H1 (cell line): Measurements from ENCODE around the gene CDR2. TPM values are rescaled to one million over a fixed set of nuclear protein-coding genes. Genes with fewer than 3 reads are reported as not detected.

Experiments
- CTCF ChIA-PET: fragments of 300-600 bp; sonication (Branson Sonifier 250); formaldehyde crosslinking; loops from one replicate; lab custom pipeline; 2021; ENCODE audit not compliant: partially characterized antibody; lab: Charles Lee
- POLR2A ChIA-PET: fragments of 300-600 bp; sonication (Branson Sonifier 250); formaldehyde crosslinking; loops from one replicate; lab custom pipeline; 2021; ENCODE audit warnings: inconsistent platforms; ENCODE audit not compliant: partially characterized antibody; lab: Charles Lee
- DNase-seq, 2 experiments: peaks; one replicate each; pipeline versions ENCODE4 v3.0.0 to v3.0.0-alpha.2; 2010 to 2022; ENCODE audit warnings: low spot score in 2 of 2, low read depth in 1 of 2, mixed read lengths in 1 of 2
- FAIRE-seq: peaks from 2 replicates; lab custom pipeline; 2011; peaks lifted over from hg19 to GRCh38; lab: Jason Lieb, UNC
- H2AFZ ChIP-seq: 2 replicates; pipeline ENCODE4 v1.8.1; 2012; ENCODE audit warnings: low read length, inconsistent platforms
- H2AK5ac ChIP-seq: 2 replicates; pipeline ENCODE4 v1.6.1; 2013; ENCODE audit warnings: low read depth, low read length
- H2BK120ac ChIP-seq: replicated peaks from 2 replicates; pipeline ENCODE3; 2013; ENCODE audit warnings: low read depth, low read length, inconsistent platforms
- H2BK12ac ChIP-seq: 2 replicates; pipeline ENCODE4 v1.6.1; 2013; ENCODE audit warnings: low read depth, low read length
- H2BK15ac ChIP-seq: 2 replicates; pipeline ENCODE4 v1.6.1; 2013; ENCODE audit warnings: low read length
- H2BK20ac ChIP-seq: 2 replicates; pipeline ENCODE4 v1.6.1; 2013; ENCODE audit warnings: low read length
- H2BK5ac ChIP-seq: 2 replicates; pipeline ENCODE4 v1.6.1; 2013; ENCODE audit warnings: low read depth, low read length
- H3K14ac ChIP-seq: 2 replicates; pipeline ENCODE4 v1.6.1; 2013; ENCODE audit warnings: inconsistent platforms; ENCODE audit not compliant: insufficient read length
- H3K18ac ChIP-seq: 2 replicates; pipeline ENCODE4 v1.6.1; 2013; ENCODE audit warnings: low read length; ENCODE audit errors: extremely low read depth
- H3K23ac ChIP-seq: 2 replicates; pipeline ENCODE4 v1.6.1; 2013; ENCODE audit warnings: inconsistent platforms; ENCODE audit not compliant: insufficient read length
- H3K23me2 ChIP-seq: 2 replicates; pipeline ENCODE4 v1.6.1; 2013; ENCODE audit warnings: low read depth, low read length
- H3K27ac ChIP-seq: 2 replicates; pipeline ENCODE4 v1.6.1; 2011; ENCODE audit warnings: low read depth, low read length, inconsistent platforms
- H3K27me3 ChIP-seq, 4 experiments: replicated peaks in 1 of 4; 1 replicate in 1 of 4; 2 replicates in 3 of 4; pipeline versions ENCODE4 v1.6.1 to v1.8.1; 2011 to 2013; ENCODE audit warnings: low read length in 3 of 4, mild to moderate bottlenecking in 3 of 4, inconsistent platforms in 2 of 4, mixed read lengths in 2 of 4, moderate library complexity in 1 of 4; ENCODE audit not compliant: control insufficient read depth in 3 of 4, insufficient read depth in 3 of 4; ENCODE audit errors: extremely low read depth in 1 of 4
- H3K36me3 ChIP-seq, 4 experiments: 2 replicates each; pipeline versions ENCODE4 v1.6.1 to v1.8.1; 2011 to 2013; ENCODE audit warnings: mild to moderate bottlenecking in 4 of 4, low read length in 3 of 4, moderate library complexity in 2 of 4, control low read depth in 1 of 4, inconsistent platforms in 1 of 4; ENCODE audit not compliant: insufficient read depth in 4 of 4, control insufficient read depth in 2 of 4
- H3K4ac ChIP-seq: replicated peaks from 2 replicates; pipeline ENCODE3; 2013; ENCODE audit warnings: low read length, low read depth, mixed read lengths, inconsistent platforms; ENCODE audit not compliant: insufficient read length
- H3K4me1 ChIP-seq, 4 experiments: replicated peaks in 1 of 4; 1 replicate in 1 of 4; 2 replicates in 3 of 4; pipeline versions ENCODE4 v1.6.1 to v1.8.1; 2011 to 2013; ENCODE audit warnings: low read length in 3 of 4, inconsistent platforms in 2 of 4, mixed read lengths in 1 of 4; ENCODE audit not compliant: insufficient read depth in 4 of 4, control insufficient read depth in 3 of 4
- H3K4me2 ChIP-seq, 2 experiments: 2 replicates each; pipeline versions ENCODE4 v1.6.1 to v1.8.1; 2011 to 2013; ENCODE audit warnings: low read depth in 2 of 2, low read length in 2 of 2, control low read depth in 1 of 2, inconsistent platforms in 1 of 2, mild to moderate bottlenecking in 1 of 2; ENCODE audit not compliant: insufficient read depth in 1 of 2
- H3K4me3 ChIP-seq, 4 experiments: fragments of 200-600, 300-600 bp in 1 of 4; sonication (generic), shearing (Covaris generic), sonication (Bioruptor Twin) in 1 of 4; 2 replicates each; pipeline versions ENCODE4 v1.5.1 to v1.8.1; 2011 to 2016; ENCODE audit warnings: low read length in 4 of 4, low read depth in 3 of 4, control low read depth in 2 of 4, inconsistent platforms in 2 of 4, mild to moderate bottlenecking in 2 of 4, mixed read lengths in 1 of 4, moderate library complexity in 1 of 4; ENCODE audit not compliant: insufficient read depth in 2 of 4; ENCODE audit errors: extremely low read depth in 1 of 4
- H3K56ac ChIP-seq: replicated peaks from 2 replicates; pipeline ENCODE3; 2013; ENCODE audit warnings: low read depth, mild to moderate bottlenecking, mixed read lengths, low read length, inconsistent platforms; ENCODE audit not compliant: insufficient read length
- H3K79me1 ChIP-seq: 2 replicates; pipeline ENCODE4 v1.6.1; 2013; ENCODE audit warnings: low read depth, low read length, control low read depth
- H3K79me2 ChIP-seq, 2 experiments: 2 replicates each; pipeline versions ENCODE4 v1.6.1 to v1.8.1; 2012 to 2013; ENCODE audit warnings: low read length in 2 of 2, mild to moderate bottlenecking in 2 of 2, inconsistent platforms in 1 of 2; ENCODE audit not compliant: insufficient read depth in 2 of 2, control insufficient read depth in 1 of 2
- H3K9ac ChIP-seq, 4 experiments: replicated peaks in 1 of 4; 1 replicate in 1 of 4; 2 replicates in 3 of 4; pipeline versions ENCODE4 v1.6.1 to v1.8.1; 2011 to 2013; ENCODE audit warnings: low read depth in 3 of 4, low read length in 3 of 4, control low read depth in 2 of 4, mild to moderate bottlenecking in 2 of 4, moderate library complexity in 2 of 4, inconsistent platforms in 1 of 4; ENCODE audit errors: extremely low read depth in 1 of 4
- H3K9me3 ChIP-seq, 2 experiments: 2 replicates each; pipeline versions ENCODE4 v1.6.1 to v1.8.1; 2012 to 2013; ENCODE audit warnings: mild to moderate bottlenecking in 2 of 2, moderate library complexity in 2 of 2, control low read depth in 1 of 2, inconsistent platforms in 1 of 2, low read depth in 1 of 2, low read length in 1 of 2, mixed read lengths in 1 of 2; ENCODE audit not compliant: insufficient read depth in 2 of 2
- H4K20me1 ChIP-seq, 2 experiments: replicated peaks in 1 of 2; 2 replicates each; pipeline versions ENCODE3 to v1.8.1; 2011 to 2013; ENCODE audit warnings: inconsistent platforms in 2 of 2, low read length in 2 of 2, mild to moderate bottlenecking in 1 of 2; ENCODE audit not compliant: insufficient read depth in 2 of 2, control insufficient read depth in 1 of 2
- H4K5ac ChIP-seq: 2 replicates; pipeline ENCODE4 v1.6.1; 2013; ENCODE audit warnings: low read length, low read depth, mixed read lengths, inconsistent platforms; ENCODE audit not compliant: insufficient read length
- H4K8ac ChIP-seq: 2 replicates; pipeline ENCODE4 v1.8.0; 2013; ENCODE audit warnings: mild to moderate bottlenecking, moderate library complexity, low read length, inconsistent platforms; ENCODE audit not compliant: insufficient read depth; ENCODE audit errors: extremely low read depth
- H4K91ac ChIP-seq: replicated peaks from 2 replicates; pipeline ENCODE3; 2013; ENCODE audit warnings: low read length, mixed read lengths, inconsistent platforms; ENCODE audit not compliant: insufficient read length
- BRCA1 ChIP-seq: IDR thresholded peaks from 2 replicates; pipeline ENCODE4 v1.6.1; 2012; ENCODE audit warnings: low read depth, low read length, improper control_type of control experiment
- CREB1 ChIP-seq: IDR thresholded peaks from 2 replicates; pipeline ENCODE4 v1.6.1; 2012; ENCODE audit warnings: inconsistent platforms
- EGR1 ChIP-seq: IDR thresholded peaks from 2 replicates; pipeline ENCODE4 v1.6.1; 2011; ENCODE audit warnings: low read depth, low read length, borderline replicate concordance
- EP300 ChIP-seq, 2 experiments: IDR thresholded peaks; 1 replicate in 1 of 2; 2 replicates in 1 of 2; pipeline ENCODE4 v1.6.1; 2011 to 2012; ENCODE audit warnings: low read depth in 2 of 2, low read length in 2 of 2, mild to moderate bottlenecking in 2 of 2, borderline replicate concordance in 1 of 2, inconsistent platforms in 1 of 2, moderate library complexity in 1 of 2
- GABPA ChIP-seq: IDR thresholded peaks from 2 replicates; pipeline ENCODE4 v1.6.1; 2011; ENCODE audit warnings: mild to moderate bottlenecking, low read length, moderate library complexity, borderline replicate concordance; ENCODE audit not compliant: insufficient read depth
- HDAC2 ChIP-seq, 2 experiments: fragments of 300-600 bp in 1 of 2; sonication (generic) in 1 of 2; IDR thresholded peaks; 2 replicates each; pipeline ENCODE4 v1.6.1; 2011 to 2012; ENCODE audit warnings: low read depth in 2 of 2, low read length in 2 of 2, mild to moderate bottlenecking in 2 of 2, moderate library complexity in 2 of 2, borderline replicate concordance in 1 of 2, inconsistent platforms in 1 of 2
- PHF8 ChIP-seq: fragments of 200-600 bp; sonication (generic); conservative IDR thresholded peaks from 2 replicates; pipeline ENCODE4 v1.7.1; 2012; ENCODE audit warnings: low read depth, mild to moderate bottlenecking, inconsistent platforms, low read length, moderate library complexity
- POU5F1 ChIP-seq: IDR thresholded peaks from 2 replicates; pipeline ENCODE4 v1.6.1; 2011; ENCODE audit warnings: low read depth, mild to moderate bottlenecking, low read length, moderate library complexity
- RXRA ChIP-seq: IDR thresholded peaks from 2 replicates; pipeline ENCODE4 v1.6.1; 2011; ENCODE audit warnings: low read depth, mild to moderate bottlenecking, low read length, moderate library complexity; ENCODE audit not compliant: insufficient read depth
- SIN3A ChIP-seq, 2 experiments: IDR thresholded peaks in 1 of 2; conservative IDR thresholded peaks in 1 of 2; 2 replicates each; pipeline ENCODE4 v1.6.1; 2011 to 2012; ENCODE audit warnings: low read length in 2 of 2, improper control_type of control experiment in 1 of 2, low read depth in 1 of 2, mild to moderate bottlenecking in 1 of 2
- SP2 ChIP-seq: IDR thresholded peaks from 2 replicates; pipeline ENCODE4 v1.6.1; 2012; ENCODE audit warnings: mild to moderate bottlenecking, low read length, inconsistent platforms
- SRF ChIP-seq: IDR thresholded peaks from 2 replicates; pipeline ENCODE4 v1.6.1; 2011; ENCODE audit warnings: mild to moderate bottlenecking, low read depth, low read length, moderate library complexity
- TCF12 ChIP-seq: IDR thresholded peaks from 2 replicates; pipeline ENCODE4 v1.6.1; 2011; ENCODE audit warnings: low read depth, mild to moderate bottlenecking, low read length
- YY1 ChIP-seq: IDR thresholded peaks from 2 replicates; pipeline ENCODE4 v1.6.1; 2011; ENCODE audit warnings: low read depth, mild to moderate bottlenecking, low read length
- WGBS, 2 experiments: shearing (Covaris generic) in 1 of 2; methylation state at CpG; one replicate each; pipeline versions ENCODE4 v1.1.6 to v1.1.7; 2013 to 2015; ENCODE audit warnings: low lambda C conversion rate in 2 of 2, mixed read lengths in 2 of 2, inconsistent platforms in 1 of 2, low coverage in 1 of 2, missing lambda C conversion rate in 1 of 2; ENCODE audit not compliant: insufficient replicate concordance in 2 of 2, insufficient coverage in 1 of 2, insufficient read length in 1 of 2; ENCODE audit errors: extremely low coverage in 1 of 2, missing lambda C conversion rate in 1 of 2; 5-methylcytosine and 5-hydroxymethylcytosine counted together
- polyA plus RNA-seq, 7 experiments: library from polyadenylated mRNA; depleted of rRNA in 3 of 7; stranded (reverse) in 5 of 7; unstranded in 2 of 7; fragments of >200 nt in 5 of 7; fragments of 200-250 nt in 2 of 7; gene quantifications; 1 replicate in 5 of 7; 2 replicates in 1 of 7; 4 replicates in 1 of 7; pipeline versions ENCODE4 v1.2.1 to v1.2.3, GENCODE V29; 2011 to 2013; ENCODE audit warnings: missing spikeins in 2 of 7, mixed read lengths in 2 of 7
- total RNA-seq: library from RNA; stranded (reverse); fragmentation: NEBNext Ultra II Directional; extraction: Animal tissue kit (Norgen Biotek cat#: 25700); gene quantifications from 2 replicates; pipeline ENCODE4 v1.2.1, GENCODE V29; 2021

CDR2 gene
- total and polyA plus RNA-seq, 2 of the 8 experiments (the other 6 are each of a cell fraction or from before 2014, with no cell fraction given) = 16.3 to 34.9 TPM

GRCh38 chr16:22342082-22342481 is 32.3 kb downstream of the CDR2 start:
- Histone ChIP-seq H3K79me2 (no peaks in the 10 kb centered on the region), H2BK20ac (no peak overlapping the region), H3K4ac (no peak overlapping the region), H3K79me1 (no peaks in the 10 kb centered on the region; the same call in 1 of the 2 replicates), H2BK12ac (no peak overlapping the region), H3K27me3 (no peaks in the 10 kb centered on the region), H3K9ac (no peak overlapping the region), H4K20me1 (peaks cover 0 to 2% of the 10 kb centered on the region in 2 experiments), H3K27ac (no peak overlapping the region), H3K9me3 (peaks cover 0 to 4% of the 10 kb centered on the region in 2 experiments; a peak in 1 of 4 replicates), H3K4me1 (no peaks in the 10 kb centered on the region), H4K91ac (no peak overlapping the region), H3K23ac (no peak overlapping the region), H3K56ac (no peak overlapping the region), H2AK5ac (no peak overlapping the region), H4K5ac (no peak overlapping the region), H3K23me2 (no peaks in the 10 kb centered on the region), H3K36me3 (peaks cover 0 to 17% (median 5%) of the 10 kb centered on the region in 4 experiments; a peak in 5 of 8 replicates), H4K8ac (no peak overlapping the region), H3K4me3 (no peak overlapping the region), H2BK15ac (no peak overlapping the region), H3K4me2 (no peak overlapping the region), H3K18ac (no peak overlapping the region), H3K14ac (no peak overlapping the region), H2BK120ac (no peak overlapping the region), H2AFZ (no peak overlapping the region), H2BK5ac (no peak overlapping the region)
- DNase-seq (no peak), FAIRE-seq (no peak)
- 98% methylated on average over 2 of the region's 2 CpGs; no CpG with 5 or more reads in 1 of the 2 experiments for WGBS, 2 experiments
- CTCF ChIA-PET = no interaction called here
- POLR2A ChIA-PET = interaction anchor here (0.6 to 1.1 kb wide), 2 partner anchors 11 to 52 kb away, joined by 3 to 5 read pairs; no protein-coding TSS in a partner anchor
- TF ChIP-seq YY1 (no peak), POU5F1 (no peak), HDAC2 (IDR thresholded peaks at IDR 0.05; ENCODE audit: borderline replicate concordance in 1 of 2, low read depth in 2 of 2, low read length in 2 of 2) (no peak), CREB1 (no peak), EGR1 (no peak), TCF12 (no peak), SIN3A (conservative IDR thresholded peaks at IDR 0.05 in 1 of 2, IDR thresholded peaks at IDR 0.05 in 1 of 2; ENCODE audit: low read depth in 1 of 2, low read length in 2 of 2) (no peak), GABPA (no peak), PHF8 (no peak), EP300 (IDR thresholded peaks at IDR 0.05; ENCODE audit: borderline replicate concordance in 1 of 2, low read depth in 2 of 2, low read length in 2 of 2) (no peak), BRCA1 (no peak), SRF (no peak), RXRA (no peak), SP2 (no peak)
